ENCODE results near the gene PDHA1.
A peak's percentile ranks its signal among the peaks of the same experiment; 100 is the strongest.

Gene PDHA1

DNA sequence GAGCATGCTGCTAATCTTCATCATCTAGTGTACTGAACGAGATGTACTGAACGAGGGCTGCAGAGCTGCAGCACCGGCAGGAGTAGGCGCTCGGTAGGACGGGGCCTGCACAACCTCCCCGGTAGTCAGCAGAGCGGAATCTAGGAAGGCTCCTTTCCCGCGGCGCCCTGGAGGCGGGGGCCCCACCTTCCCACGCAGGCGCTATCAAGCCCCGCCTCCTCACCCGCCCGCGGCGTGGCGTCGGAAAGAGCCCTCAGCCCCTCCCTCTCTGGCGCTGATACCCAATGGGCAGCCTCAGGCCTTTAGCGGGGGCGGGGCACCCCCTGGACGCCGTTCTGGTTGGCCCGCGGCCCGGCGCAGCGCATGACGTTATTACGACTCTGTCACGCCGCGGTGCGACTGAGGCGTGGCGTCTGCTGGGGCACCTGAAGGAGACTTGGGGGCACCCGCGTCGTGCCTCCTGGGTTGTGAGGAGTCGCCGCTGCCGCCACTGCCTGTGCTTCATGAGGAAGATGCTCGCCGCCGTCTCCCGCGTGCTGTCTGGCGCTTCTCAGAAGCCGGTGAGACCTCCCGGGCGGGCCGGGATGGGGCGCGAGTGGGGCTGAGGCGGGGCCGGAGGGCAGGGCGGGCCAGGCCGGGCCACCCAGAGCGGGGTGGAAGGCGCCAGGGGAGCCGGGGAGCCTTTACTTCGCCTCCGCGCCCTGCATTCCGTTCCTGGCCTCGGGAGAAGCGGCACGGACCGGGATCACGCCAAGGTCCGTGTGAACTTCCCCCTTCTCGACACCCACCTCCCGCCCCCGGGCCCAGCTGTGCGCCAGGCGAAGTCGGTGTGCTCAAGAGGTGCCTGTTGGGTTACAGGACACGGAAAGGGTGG is at the start of gene PDHA1:
TSS of gene PDHA1 (plus strand) at position 393 of the 874 bp plus-strand sequence. CDS start at position 504, 111 bp downstream.
- DNase-seq (ENCODE audit: low read depth in 2 of 2, low spot score in 1 of 2): peak; percentile 74 to 86

- DNase-seq (ENCODE audit: low read depth in 2 of 2, low spot score in 1 of 2): no peak
These were observed 40.4 kb upstream of the PDHA1 start for GRCh38 chrX:19303256-19303880.

GRCh38 chrX:19326567-19326966 is 17.2 kb upstream of the PDHA1 start:
- DNase-seq (ENCODE audit: low read depth in 2 of 2, low spot score in 1 of 2): no peak

DNA sequence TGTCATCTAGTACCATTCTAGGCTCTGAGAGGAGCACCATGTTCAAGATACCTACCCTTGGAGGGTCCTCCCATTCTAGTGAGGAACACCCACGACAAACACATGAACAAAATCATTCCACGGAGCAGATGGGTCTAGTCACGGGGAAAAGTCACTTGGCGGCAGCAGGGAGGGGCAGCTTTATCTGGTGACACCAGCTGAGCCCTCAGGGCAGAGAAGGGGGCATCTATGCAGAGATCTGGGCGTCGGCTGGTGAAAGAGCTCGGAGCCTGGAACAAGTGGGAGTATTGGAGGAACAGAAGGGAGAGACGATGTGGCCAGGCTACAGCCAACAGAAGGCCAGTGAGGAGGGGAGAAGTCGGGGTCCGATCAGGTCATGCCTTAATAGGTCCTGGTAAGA is 11.9 kb upstream of the PDHA1 start:
- DNase-seq (ENCODE audit: low read depth in 2 of 2, low spot score in 1 of 2): no peak

DNA sequence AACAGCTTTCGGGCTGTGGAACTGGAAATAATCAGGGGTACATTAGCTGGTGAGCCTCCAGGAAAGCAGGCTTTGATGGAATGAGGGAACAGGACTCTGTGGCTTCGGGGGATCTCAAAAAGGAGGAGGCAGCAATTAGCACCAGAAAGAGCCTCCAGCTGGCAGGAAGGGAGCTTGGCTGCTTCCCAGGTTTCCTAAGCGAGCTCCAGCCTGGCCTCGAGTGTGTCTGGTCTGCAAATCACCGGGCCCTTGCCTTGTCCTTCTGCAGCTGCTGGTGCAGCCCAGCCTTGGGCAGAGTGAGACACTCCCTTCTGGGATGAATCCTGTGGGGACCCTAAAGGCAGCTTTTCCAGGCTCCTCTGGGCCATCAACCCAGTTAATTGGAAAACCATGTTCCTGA is 10.7 kb upstream of the PDHA1 start:
- no peak for DNase-seq (ENCODE audit: low read depth in 2 of 2, low spot score in 1 of 2)

- no peak for DNase-seq (ENCODE audit: low read depth in 2 of 2, low spot score in 1 of 2)
These were observed 8.6 kb upstream of the PDHA1 start for GRCh38 chrX:19334945-19335626.

GRCh38 chrX:19342331-19342906 is 1.3 kb upstream of the PDHA1 start:
- no peak for DNase-seq (ENCODE audit: low read depth in 2 of 2, low spot score in 1 of 2)

DNA sequence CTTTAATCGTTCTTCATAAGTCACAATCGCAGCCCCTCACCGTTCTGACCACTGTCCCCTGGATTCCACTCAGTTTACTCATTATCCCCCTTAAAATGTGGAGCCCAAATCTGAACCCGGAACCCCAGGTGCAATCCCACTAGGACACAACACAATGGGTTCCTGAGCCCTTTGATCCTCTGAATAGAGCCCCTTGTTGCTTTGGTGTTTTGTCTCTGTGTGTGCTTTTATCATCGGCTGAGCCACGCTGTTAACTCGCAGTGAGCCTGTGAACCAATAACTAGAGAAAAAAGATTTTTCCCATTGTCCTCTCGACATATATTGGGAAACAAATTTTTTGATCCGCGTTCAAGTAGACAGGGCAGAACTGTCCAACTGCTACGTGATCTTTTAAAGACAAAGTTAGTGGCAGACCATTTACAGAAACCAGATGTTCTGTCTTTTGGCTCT is 617 bp upstream of the PDHA1 start:
- no peak for DNase-seq (ENCODE audit: low read depth in 2 of 2, low spot score in 1 of 2)

GRCh38 chrX:19344661-19345060 is 934 bp downstream of the PDHA1 start:
- DNase-seq (ENCODE audit: low read depth in 2 of 2, low spot score in 1 of 2): no peak

DNA sequence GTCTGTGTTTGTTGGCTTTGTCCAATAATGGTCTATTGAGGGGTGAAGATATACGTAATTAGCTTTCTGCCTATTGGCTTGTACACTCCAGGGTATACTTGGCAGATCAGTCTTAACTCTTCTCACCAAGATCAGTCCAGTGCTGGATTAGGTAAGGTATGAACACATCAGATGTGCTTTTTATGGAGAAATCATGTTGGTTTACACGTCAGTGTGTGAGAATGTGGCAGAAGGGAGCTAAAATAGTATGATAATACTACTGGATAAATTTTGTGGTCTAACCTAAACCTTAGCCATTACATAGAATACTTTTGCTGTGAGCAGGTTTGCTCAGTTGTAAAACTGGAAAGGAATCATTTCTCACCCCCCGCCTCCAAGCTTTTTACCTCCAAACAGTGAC is 4.2 kb downstream of the PDHA1 start:
- no peak for DNase-seq (ENCODE audit: low read depth in 2 of 2, low spot score in 1 of 2)

GRCh38 chrX:19349264-19349663 is 5.5 kb downstream of the PDHA1 start:
- DNase-seq (ENCODE audit: low read depth in 2 of 2, low spot score in 1 of 2): no peak

- no peak for DNase-seq (ENCODE audit: low read depth in 2 of 2, low spot score in 1 of 2)
These were observed 7.2 kb downstream of the PDHA1 start for GRCh38 chrX:19350941-19351384.

DNA sequence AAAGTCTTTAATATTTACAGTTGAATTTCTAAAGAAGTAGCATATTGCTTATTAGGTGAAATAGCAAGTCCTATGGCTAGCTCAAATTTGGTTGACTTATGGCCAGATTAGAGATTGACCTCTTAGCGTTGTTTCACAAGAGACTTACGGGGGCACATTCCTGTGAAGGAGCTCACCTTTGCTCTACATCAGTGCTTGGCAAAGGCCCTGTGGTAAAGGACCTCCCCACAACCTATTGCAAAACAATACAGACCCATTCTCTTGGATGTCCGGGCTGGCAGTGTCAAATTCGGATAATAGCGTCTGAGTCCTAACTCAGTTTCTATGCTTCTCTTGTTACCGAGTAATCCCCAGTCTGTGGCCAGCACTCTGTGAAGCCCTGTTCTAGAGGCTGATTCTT is 10.9 kb downstream of the PDHA1 start:
- DNase-seq (ENCODE audit: low read depth in 2 of 2, low spot score in 1 of 2): no peak

DNA sequence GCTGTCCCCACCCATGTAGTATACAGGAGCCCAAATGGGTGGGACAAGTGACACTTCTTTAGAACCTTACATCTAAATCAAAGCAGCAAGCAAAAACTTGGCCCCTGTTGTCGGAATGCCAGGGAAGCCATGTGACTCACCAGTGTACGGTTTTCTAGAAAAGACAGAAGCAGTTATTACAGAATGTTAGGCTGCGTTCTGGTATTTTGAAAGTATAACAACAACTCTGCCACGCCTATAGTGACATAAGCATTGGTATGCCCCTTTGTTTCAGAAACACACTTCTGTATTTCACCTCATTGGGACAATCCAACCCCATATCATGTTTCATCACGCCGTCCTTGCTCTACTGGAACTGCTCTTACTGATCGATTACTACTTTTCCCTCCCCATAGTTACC is 14.8 kb downstream of the PDHA1 start:
- no peak for DNase-seq (ENCODE audit: low read depth in 2 of 2, low spot score in 1 of 2)

DNA sequence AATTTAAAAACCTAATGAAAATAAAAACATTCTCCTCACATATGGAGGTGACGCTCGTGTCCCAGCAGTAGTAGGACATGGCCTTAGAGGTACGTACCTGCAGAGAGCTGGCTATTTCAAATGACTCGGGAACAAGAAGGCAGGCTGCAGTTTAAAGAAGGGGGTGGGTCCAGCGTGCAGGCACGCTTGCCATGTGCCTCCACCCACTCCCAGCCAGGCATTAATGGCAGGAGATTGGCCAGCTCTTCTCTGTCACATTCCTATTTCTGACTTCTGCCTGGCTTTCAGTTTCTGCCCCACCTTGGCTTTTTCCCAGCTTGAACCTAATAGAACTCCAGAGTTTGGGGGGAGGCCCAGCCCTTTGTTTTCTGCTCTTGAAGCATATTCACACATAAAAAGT is 17.2 kb downstream of the PDHA1 start:
- no peak for DNase-seq (ENCODE audit: low read depth in 2 of 2, low spot score in 1 of 2)

GRCh38 chrX:19361701-19362100 is 18.0 kb downstream of the PDHA1 start:
- no peak for DNase-seq (ENCODE audit: low read depth in 2 of 2, low spot score in 1 of 2)

- DNase-seq (ENCODE audit: low read depth in 2 of 2, low spot score in 1 of 2): no peak
These were observed 24.8 kb downstream of the PDHA1 start for GRCh38 chrX:19368576-19368975.

GRCh38 chrX:19370061-19370460 is 26.3 kb downstream of the PDHA1 start:
- DNase-seq (ENCODE audit: low read depth in 2 of 2, low spot score in 1 of 2): no peak

DNA sequence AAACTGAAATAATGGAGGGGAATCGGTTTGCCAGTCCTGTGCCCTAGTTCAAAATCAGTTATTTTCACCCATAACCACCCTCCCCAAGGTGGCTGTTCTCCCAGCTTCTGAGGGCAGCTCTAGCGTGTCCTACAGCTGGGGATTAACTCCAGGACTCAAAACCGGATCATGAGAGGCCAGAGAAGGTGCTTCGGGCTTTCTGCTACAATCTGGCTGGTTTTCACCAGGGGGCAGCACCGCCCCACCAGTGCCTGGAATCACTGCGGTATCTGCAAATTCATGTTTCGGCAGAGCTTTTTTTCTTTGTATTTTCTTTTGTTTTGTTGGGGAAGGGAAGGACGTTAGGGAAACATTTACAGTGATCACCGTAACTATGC is 28.4 kb downstream of the PDHA1 start:
- peak; percentile 28 to 34 for DNase-seq (ENCODE audit: low read depth in 2 of 2, low spot score in 1 of 2)

DNA sequence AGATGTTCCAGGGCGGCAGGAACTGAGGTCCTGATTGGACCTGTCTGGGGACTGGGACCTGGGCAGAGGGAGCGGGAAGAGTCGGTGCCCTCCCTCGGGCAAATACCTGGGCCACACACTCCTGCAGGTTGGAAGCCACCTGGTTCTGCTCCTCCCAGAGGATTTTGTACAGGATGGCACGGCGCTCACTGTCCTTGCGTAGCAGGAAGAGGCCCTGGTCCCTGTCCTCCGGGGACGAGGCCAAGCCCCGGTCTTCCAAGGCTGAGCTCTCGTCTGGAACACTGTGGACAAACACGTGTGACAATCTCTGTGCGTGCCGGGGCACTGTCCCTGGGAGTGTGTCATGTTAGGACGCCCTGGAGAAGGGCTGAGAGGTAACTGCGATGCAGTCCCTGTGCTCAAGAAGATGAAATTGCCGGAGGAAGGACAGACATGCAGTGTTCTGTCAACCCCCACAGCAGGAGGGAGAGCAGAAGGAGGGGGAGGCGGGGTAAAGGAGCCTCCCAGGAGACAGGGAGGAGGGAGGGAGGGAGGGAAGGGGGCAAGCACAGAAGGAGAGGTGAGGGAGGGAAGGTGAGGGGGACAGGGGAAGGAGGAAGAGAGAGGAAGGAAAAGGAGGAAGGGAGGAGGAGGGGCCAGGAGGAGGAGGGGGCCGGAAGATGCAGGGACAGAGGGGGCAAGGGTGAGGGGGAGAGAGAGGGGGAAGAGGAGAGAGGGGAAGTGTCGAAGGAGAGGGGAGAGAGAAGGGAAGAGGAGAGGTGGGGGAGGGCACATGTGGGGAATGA is 29.0 kb downstream of the PDHA1 start:
- no peak for DNase-seq (ENCODE audit: low read depth in 2 of 2, low spot score in 1 of 2)

Measured in stimulated activated CD8-positive, alpha-beta memory T cell treated with anti-CD3 and anti-CD28 coated beads, Interleukin-4, amount 100 ng/mL, for 4 hours (primary cell).